GM23338 (cell line): ENCODE measurements around the gene FBXL17.

Experiments used
- POLR2AphosphoS5 ChIP-seq: IDR thresholded peaks from 2 replicates; pipeline ENCODE4 v1.6.1; 2016; ENCODE audit warnings: antibody characterized with exemption, low read depth
- TF ChIP-seq, protein P1 (sequence below), 2 experiments: fragments of 200-600 bp in 1 of 2; sonication (generic) in 1 of 2; conservative IDR thresholded peaks; 2 replicates each; pipeline versions ENCODE4 v1.5.1 to v1.6.1; 2016 to 2017; ENCODE audit warnings: antibody characterized with exemption in 2 of 2, low read depth in 2 of 2, mild to moderate bottlenecking in 2 of 2, moderate library complexity in 1 of 2

DNA sequence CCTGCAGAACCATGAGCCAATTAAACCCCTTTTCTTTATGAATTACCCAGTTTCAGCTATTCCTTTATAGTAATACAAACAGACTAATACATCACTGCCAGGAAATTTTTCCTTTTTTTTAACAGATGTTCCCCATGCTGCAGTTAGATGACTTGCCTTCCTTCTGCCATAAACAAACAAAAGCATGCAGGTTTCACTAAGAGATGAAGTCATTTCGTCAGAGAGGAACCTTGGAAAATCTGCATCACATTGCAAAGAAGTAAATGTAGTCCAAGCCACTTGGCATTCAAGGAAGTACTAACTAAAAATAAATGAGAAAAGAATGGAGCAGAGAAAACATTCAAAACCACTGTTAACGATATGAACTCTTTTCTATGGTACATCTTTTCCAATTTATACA lies 517.1 kb downstream of the FBXL17 start:
- no peak for TF ChIP-seq POLR2AphosphoS5
- TF ChIP-seq, protein P1, sequence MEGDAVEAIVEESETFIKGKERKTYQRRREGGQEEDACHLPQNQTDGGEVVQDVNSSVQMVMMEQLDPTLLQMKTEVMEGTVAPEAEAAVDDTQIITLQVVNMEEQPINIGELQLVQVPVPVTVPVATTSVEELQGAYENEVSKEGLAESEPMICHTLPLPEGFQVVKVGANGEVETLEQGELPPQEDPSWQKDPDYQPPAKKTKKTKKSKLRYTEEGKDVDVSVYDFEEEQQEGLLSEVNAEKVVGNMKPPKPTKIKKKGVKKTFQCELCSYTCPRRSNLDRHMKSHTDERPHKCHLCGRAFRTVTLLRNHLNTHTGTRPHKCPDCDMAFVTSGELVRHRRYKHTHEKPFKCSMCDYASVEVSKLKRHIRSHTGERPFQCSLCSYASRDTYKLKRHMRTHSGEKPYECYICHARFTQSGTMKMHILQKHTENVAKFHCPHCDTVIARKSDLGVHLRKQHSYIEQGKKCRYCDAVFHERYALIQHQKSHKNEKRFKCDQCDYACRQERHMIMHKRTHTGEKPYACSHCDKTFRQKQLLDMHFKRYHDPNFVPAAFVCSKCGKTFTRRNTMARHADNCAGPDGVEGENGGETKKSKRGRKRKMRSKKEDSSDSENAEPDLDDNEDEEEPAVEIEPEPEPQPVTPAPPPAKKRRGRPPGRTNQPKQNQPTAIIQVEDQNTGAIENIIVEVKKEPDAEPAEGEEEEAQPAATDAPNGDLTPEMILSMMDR (conservative IDR thresholded peaks at IDR 0.05; ENCODE audit: low read depth in 2 of 2) = no peak
